Adrenal gland (tissue), 5 donors: ENCODE measurements around the gene LEMD1.

Experiments
- CTCF ChIP-seq, 6 experiments: fragments of 450-650 bp in 4 of 6; fragments of 200-600 bp in 2 of 6; sonication (generic) in 1 of 6; IDR thresholded peaks; 1 replicate in 5 of 6; 2 replicates in 1 of 6; pipeline versions ENCODE4 v1.5.1 to v1.8.0; 2016 to 2021; ENCODE audit warnings: antibody characterized with exemption in 6 of 6, mild to moderate bottlenecking in 2 of 6, moderate library complexity in 1 of 6
- POLR2A ChIP-seq, 2 donors: fragments of 450-650 bp; IDR thresholded peaks; one replicate each; pipeline ENCODE4 v1.6.1; 2017; ENCODE audit warnings: antibody characterized with exemption in 2 of 2, mild to moderate bottlenecking in 2 of 2, moderate library complexity in 1 of 2
- donor health status: DM: no; HTN: no; CAD: no.

- no peak for TF ChIP-seq CTCF (IDR thresholded peaks at IDR 0.05)
- no peak for TF ChIP-seq POLR2A (IDR thresholded peaks at IDR 0.05)
Observed at GRCh38 chr1:205453466-205453865, 31.6 kb upstream of the LEMD1 start.
